GM12878 (cell line): ENCODE results near the gene KIF4B. TPM values are rescaled to one million over a fixed set of nuclear protein-coding genes. Genes with fewer than 3 reads are reported as not detected.
"Not testable (repeated sequence)": the region's sequence is repeated elsewhere in the genome, so short reads cannot be mapped to it uniquely, and the experiment has no call there.

Source experiments
- ATAC-seq: fragments of 200-7000 bp; cut with Tn5 transposase; 3 replicates; pipeline ENCODE4 v1.9.1; 2020; ENCODE audit warnings: mild to moderate bottlenecking, moderate library complexity
- BruUV-seq: library from RNA; stranded (reverse); fragments of 400-500 nt; replicated peaks from 2 replicates; lab custom pipeline; 2021; lab: Mats Ljungman, UMichigan
- CTCF ChIA-PET: fragments of 300-600 bp; sonication (Branson Sonifier 250); formaldehyde crosslinking; extraction: SDS; loops from one replicate; lab custom pipeline; 2021; ENCODE audit warnings: inconsistent platforms; lab: Yijun Ruan, JAX
- POLR2A ChIA-PET: fragments of 350-600 bp; formaldehyde crosslinking; extraction: SDS; loops from one replicate; lab custom pipeline; 2021; ENCODE audit warnings: inconsistent platforms; lab: Charles Lee
- RAD21 ChIA-PET: fragments of 300-600 bp; sonication (Branson Sonifier 250); formaldehyde crosslinking; loops from one replicate; lab custom pipeline; 2023; ENCODE audit warnings: antibody characterized with exemption; ENCODE audit not compliant: unreplicated experiment; lab: Charles Lee
- SMC1A ChIA-PET: fragments of 300-600 bp; sonication (Branson Sonifier 250); formaldehyde crosslinking; loops from one replicate; lab custom pipeline; 2023; ENCODE audit not compliant: unreplicated experiment, uncharacterized antibody; lab: Charles Lee
- DNase-seq: peaks from one replicate; pipeline ENCODE4 v3.0.0-alpha.2; 2011; ENCODE audit warnings: low read depth, low spot score
- FAIRE-seq: peaks from 3 replicates; lab custom pipeline; 2011; peaks lifted over from hg19 to GRCh38; lab: Jason Lieb, UNC
- H2AFZ ChIP-seq: 2 replicates; pipeline ENCODE4 v1.6.0; 2011; ENCODE audit warnings: low read depth, low read length, control low read depth; ENCODE audit not compliant: control insufficient read depth
- H3K27ac ChIP-seq: 2 replicates; pipeline ENCODE4 v1.5.1; 2011; ENCODE audit warnings: control low read depth; ENCODE audit not compliant: control insufficient read depth, insufficient read depth
- H3K27me3 ChIP-seq, 2 experiments: replicated peaks in 1 of 2; 2 replicates each; pipeline versions ENCODE4 v1.6.0 to v1.6.1; 2011; ENCODE audit warnings: low read length in 1 of 2; ENCODE audit not compliant: control insufficient read depth in 2 of 2, insufficient read depth in 2 of 2
- H3K36me3 ChIP-seq, 2 experiments: 2 replicates each; pipeline ENCODE4 v1.5.1; 2011; ENCODE audit warnings: low read length in 1 of 2; ENCODE audit not compliant: control insufficient read depth in 2 of 2, insufficient read depth in 2 of 2
- H3K4me1 ChIP-seq: 2 replicates; pipeline ENCODE4 v1.6.1; 2011; ENCODE audit warnings: mild to moderate bottlenecking, low read length, moderate library complexity, mixed read lengths; ENCODE audit not compliant: control insufficient read depth, insufficient read depth
- H3K4me2 ChIP-seq: 2 replicates; pipeline ENCODE4 v1.6.0; 2011; ENCODE audit warnings: control low read depth; ENCODE audit not compliant: control insufficient read depth, insufficient read depth
- H3K4me3 ChIP-seq: fragments of 200-600 bp; sonication (generic); 2 replicates; pipeline ENCODE4 v1.5.1; 2016
- H3K79me2 ChIP-seq: 2 replicates; pipeline ENCODE4 v1.6.0; 2011; ENCODE audit warnings: low read length; ENCODE audit not compliant: control insufficient read depth, insufficient read depth
- H3K9ac ChIP-seq: 2 replicates; pipeline ENCODE4 v1.8.0; 2011; ENCODE audit warnings: low read length, control low read depth, mixed read lengths; ENCODE audit not compliant: control insufficient read depth, insufficient read depth
- H3K9me3 ChIP-seq: replicated peaks from 3 replicates; pipeline ENCODE4 v1.5.1; 2011; ENCODE audit warnings: mild to moderate bottlenecking, low read length; ENCODE audit not compliant: control insufficient read depth, insufficient read depth
- H4K20me1 ChIP-seq: 2 replicates; pipeline ENCODE4 v1.6.0; 2011; ENCODE audit not compliant: control insufficient read depth, insufficient read depth
- GATAD2B ChIP-seq: fragments of 450-650 bp; conservative IDR thresholded peaks from 2 replicates; pipeline ENCODE4 v1.6.1; 2017; ENCODE audit warnings: low read depth, mild to moderate bottlenecking, moderate library complexity
- IRF3 ChIP-seq: fragments of 450-650 bp; IDR thresholded peaks from 2 replicates; pipeline ENCODE4 v1.6.1; 2014; ENCODE audit warnings: mild to moderate bottlenecking
- IRF5 ChIP-seq: fragments of 450-650 bp; IDR thresholded peaks from 2 replicates; pipeline ENCODE4 v1.6.1; 2017; ENCODE audit warnings: borderline replicate concordance
- MYC ChIP-seq: IDR thresholded peaks from 2 replicates; pipeline ENCODE4 v1.6.1; 2011; ENCODE audit warnings: mild to moderate bottlenecking, low read length, moderate library complexity, inconsistent platforms; ENCODE audit not compliant: insufficient read depth, insufficient replicate concordance, insufficient read length, severe bottlenecking
- NR2C2 ChIP-seq: IDR thresholded peaks from 2 replicates; pipeline ENCODE4 v1.6.1; 2011; ENCODE audit warnings: borderline replicate concordance, low read depth; ENCODE audit not compliant: control insufficient read depth, insufficient read length
- RB1 ChIP-seq: fragments of 450-650 bp; formaldehyde crosslinking; IDR thresholded peaks from 2 replicates; pipeline ENCODE4 v1.6.1; 2017; ENCODE audit warnings: mild to moderate bottlenecking, borderline replicate concordance
- ZNF687 ChIP-seq: fragments of 450-650 bp; IDR thresholded peaks from 2 replicates; pipeline ENCODE4 v1.6.1; 2017; ENCODE audit warnings: mild to moderate bottlenecking, moderate library complexity
- WGBS: methylation state at CpG from one replicate; pipeline ENCODE4 v1.1.6; 2016; ENCODE audit warnings: low lambda C conversion rate; ENCODE audit not compliant: insufficient replicate concordance, insufficient coverage; ENCODE audit errors: missing lambda C conversion rate; 5-methylcytosine and 5-hydroxymethylcytosine counted together
- in situ Hi-C: fragments of 300-500 bp; cut with MboI; formaldehyde crosslinking; loops from 9 replicates; pipeline ENCODE4 v1.14.3; 2018; ENCODE audit warnings: mixed read lengths
- intact Hi-C: fragments of 100-400 bp; cut with micrococcal nuclease; formaldehyde crosslinking; loops from one replicate; pipeline ENCODE4 v1.14.2; 2022; ENCODE audit not compliant: unreplicated experiment
- polyA plus RNA-seq, 11 experiments: library from polyadenylated mRNA; depleted of rRNA in 4 of 11; unstranded in 6 of 11; stranded (reverse) in 5 of 11; fragments of >200 nt; fragmentation: Nextera tagmentation in 4 of 11; fragmentation: Illumina TruSeq in 1 of 11; extraction: Ambion mirVana in 4 of 11; extraction: Trizol in 1 of 11; gene quantifications; 1 replicate in 1 of 11; 2 replicates in 10 of 11; pipeline versions ENCODE4 v1.2.1 to v1.2.3, GENCODE V29; 2011 to 2016; ENCODE audit warnings: inconsistent platforms in 2 of 11, missing spikeins in 2 of 11, low read depth in 1 of 11
- total RNA-seq, 4 experiments: library from RNA; depleted of rRNA in 3 of 4; stranded (reverse); fragments of >200 nt in 3 of 4; fragmentation: Illumina TruSeq in 1 of 4; extraction: Trizol in 1 of 4; gene quantifications; 2 replicates each; pipeline versions ENCODE4 v1.2.1 to v1.2.3, GENCODE V29; 2013 to 2021

The KIF4B gene
- total and polyA plus RNA-seq, 10 of the 15 experiments (the other 5 are each of a cell fraction or from before 2014, with no cell fraction given) = 0.02 to 0.20 (median 0.05) TPM; not detected in 4

DNA sequence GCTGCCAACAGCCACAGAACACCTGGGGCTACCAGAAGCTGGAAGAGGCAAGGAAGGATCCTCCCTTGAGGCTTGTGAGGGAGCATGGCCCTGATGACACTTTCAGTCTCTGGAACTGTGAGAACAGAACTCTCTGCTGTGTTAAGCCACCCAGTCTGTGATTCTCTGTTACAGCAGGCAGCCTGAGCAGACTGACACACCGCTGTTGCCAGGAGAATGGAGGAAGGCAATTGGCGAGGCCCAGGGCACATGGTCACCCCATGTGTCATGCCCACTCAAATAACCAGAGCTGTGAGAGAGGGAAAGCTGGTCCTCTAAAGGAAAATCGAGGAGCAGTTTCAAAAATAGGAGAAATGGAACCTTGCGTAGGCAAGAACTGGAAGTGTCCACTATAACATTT lies 12.0 kb upstream of the KIF4B start (continued):
- TF ChIP-seq IRF3 (no peak), RB1 (no peak), MYC (no peak), IRF5 (no peak), GATAD2B (no peak), ZNF687 (no peak), NR2C2 (no peak)
- TF ChIP-seq, all 136 proteins: peak for 0

DNA sequence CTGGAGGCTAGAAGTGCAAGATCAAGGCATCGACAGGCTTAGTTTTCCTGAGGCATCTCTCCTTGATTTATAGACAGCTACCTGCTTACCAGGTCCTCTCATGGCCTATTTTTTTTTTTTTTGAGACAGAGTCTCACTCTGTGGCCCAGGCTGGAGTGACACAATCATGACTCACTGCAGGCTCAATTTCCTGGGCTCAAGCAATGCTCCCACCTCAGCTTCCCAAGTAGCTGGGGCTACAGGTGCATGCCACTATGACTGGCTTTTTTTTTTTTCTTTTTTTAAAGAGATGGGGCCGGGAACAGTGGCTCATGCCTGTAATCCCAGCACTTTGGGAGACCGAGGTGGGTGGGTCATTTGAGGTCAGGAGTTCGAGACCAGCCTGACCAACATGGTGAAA lies 10.8 kb upstream of the KIF4B start:
- H3K36me3 ChIP-seq, H3K9me3 ChIP-seq, H3K4me1 ChIP-seq, CTCF ChIA-PET, ATAC-seq, DNase-seq, H3K9ac ChIP-seq, RAD21 ChIA-PET, FAIRE-seq, BruUV-seq, H3K4me2 ChIP-seq, H2AFZ ChIP-seq, H3K27ac ChIP-seq, H3K27me3 ChIP-seq, in situ Hi-C loops, H3K4me3 ChIP-seq, H3K79me2 ChIP-seq, POLR2A ChIA-PET, H4K20me1 ChIP-seq: not testable (repeated sequence)
- SMC1A ChIA-PET = interaction anchor here (0.6 kb wide), 1 partner anchor 1576 kb away, joined by 4 read pairs; no protein-coding TSS in a partner anchor
- WGBS = 11% methylated on average over 3 of the region's 4 CpGs
- intact Hi-C loops = loop anchor here (5.0 kb wide), 1 partner anchor 350 kb away; no protein-coding TSS in a partner anchor
